GDM1 (cell line): ENCODE data around the gene OR2H2.

Experiments
- DNase-seq: peaks from one replicate; lab custom pipeline; 2025; lab: John Stamatoyannopoulos, UW

Gene OR2H2

DNA sequence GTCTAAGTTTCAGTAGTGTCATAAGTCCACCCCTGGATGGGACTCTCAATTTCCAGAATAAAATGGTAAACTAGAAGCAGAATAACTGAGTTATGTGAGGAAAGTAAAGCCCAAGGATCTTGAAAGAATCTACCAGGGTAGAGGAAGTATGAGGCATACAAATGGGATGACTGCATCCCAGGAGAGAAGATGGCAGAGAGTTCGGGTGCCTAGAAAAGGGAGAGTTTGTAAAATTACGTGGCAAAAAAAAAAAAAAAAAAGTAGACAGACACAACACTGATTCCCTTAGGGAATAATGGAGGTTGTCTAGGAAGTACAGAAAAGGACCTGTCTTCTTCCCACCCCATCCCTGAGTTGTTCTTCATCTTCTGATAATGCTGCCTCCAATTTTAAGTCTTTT lies 44.6 kb downstream of the OR2H2 start:
- no peak for DNase-seq

DNA sequence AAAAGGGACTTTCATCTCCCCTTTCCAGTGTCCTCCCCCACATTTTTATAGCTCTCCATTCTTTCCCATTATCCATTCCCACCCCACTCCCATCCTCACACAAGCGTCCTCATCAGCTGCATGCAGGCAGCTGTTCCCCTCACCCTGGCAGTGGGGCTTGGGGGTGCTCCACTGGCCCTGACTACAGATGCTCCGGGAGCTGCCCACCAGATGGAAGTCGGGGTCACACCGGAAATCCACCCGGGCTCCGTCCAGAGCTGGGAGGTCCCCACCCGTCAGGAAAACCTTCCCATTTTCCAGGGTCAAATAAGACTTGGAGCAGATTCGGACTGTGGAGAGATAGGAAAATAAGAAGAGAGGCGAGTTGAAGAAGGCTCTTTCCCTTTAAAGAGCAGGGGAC lies 45.4 kb downstream of the OR2H2 start:
- no peak for DNase-seq

DNA sequence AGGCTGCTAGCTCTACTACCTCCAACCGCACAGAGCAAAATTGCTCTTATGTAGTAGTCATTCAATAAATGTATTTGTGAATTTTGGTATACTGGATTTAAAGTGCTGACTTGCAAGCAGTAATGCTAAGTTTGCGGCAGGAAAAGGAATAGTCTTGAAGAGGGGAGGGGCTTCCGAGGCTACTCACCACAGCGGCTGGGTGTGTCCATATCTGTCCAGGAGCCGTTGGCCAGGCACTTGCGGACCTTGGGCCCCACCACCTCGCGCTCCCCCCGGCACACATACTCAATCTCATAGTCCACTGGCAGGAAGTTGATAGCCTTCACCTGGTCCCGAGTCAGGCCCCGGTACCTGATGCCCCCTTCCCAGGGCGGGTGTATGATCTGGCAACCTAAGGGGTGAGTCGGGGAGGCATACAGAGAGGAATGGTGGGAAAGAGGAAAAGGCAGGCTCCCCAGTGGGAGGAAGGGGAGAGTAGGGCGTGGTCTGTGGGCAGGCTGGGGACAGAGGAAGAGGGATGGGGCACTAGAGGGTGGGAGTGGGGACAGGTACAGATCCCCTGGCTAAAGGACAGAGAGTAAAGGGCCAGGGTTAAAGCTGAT lies 46.4 kb downstream of the OR2H2 start:
- DNase-seq = no peak

DNA sequence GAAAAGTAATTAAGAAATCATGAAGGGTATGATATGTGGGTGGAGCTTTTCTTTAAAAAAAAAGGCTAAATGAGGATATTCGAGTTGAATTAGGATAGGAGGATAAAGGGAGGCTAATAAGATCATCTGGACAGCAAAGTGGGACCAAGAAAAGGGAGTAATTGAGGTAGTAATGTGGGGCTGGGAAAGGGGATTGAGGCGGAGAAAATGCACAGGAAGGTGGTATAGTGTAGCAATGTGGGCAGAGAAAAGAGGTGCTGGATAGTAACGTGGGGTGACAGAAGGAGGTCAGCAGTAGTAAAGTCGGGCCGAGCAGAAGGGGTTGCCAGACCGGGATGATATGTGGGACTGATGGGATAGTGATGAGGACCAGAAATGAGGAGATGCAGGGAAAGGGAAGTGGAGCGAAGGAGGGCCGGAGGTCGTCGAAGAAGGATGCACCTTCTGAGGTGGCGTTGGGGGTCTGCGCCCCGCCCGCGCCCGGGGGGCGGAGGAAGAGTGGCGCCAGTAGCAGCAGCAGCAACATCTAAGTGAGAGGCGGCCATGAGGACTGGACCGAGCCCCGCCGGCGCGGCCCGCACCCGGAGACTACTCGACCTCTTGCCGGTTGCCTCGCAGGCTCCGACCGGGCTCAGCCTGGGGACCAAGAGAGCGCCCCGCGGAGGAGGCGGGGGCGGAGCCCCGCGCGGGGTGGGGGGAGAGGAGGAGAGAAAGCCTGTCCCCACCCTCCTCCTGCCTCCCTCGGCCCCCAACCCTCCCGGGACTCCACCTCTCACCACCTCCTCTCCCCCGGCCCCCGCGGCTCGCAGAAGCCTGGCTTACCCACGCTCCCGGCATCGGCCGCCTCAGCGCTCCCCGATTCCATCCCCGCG lies 47.2 kb downstream of the OR2H2 start:
- DNase-seq = peak; percentile 30

DNA sequence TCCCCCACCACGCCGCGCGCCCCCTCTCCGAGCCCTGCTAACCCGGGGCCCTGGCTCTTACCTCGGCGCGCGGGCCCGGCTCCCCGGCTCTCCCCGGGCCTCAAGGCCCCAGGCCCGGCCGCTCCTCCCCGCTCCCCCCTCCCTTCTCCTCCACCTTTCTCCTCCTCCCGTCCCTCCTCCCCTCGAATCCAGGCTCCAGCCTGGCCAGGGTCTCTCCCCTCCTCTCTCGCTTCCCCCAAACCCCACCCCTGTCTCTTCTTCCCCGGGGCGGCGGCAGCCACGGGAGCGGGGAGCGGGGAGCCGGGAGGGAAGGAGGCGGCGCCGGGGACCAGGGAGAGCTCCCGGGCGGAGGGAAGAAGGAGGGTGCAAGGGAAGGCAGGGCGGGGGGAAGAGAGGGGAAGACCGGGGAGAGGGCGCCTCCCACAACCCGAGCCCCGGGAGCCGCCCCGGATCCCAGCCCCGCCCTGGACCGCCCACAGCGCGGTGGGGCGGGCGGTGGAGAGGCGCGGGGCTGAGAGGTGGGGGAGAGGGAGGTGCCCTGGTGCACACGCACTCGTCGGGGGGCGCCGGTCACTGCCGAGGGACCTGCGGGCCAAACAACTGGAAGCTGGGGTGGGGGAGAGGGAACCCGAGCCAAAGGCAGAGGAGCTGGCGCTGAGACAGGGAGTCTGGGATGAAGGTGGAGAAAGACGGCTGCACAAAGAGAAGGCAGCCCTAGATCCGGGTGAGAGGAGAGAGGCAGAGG lies 48.0 kb downstream of the OR2H2 start, which contains the start of gene GABBR1:
TSS of gene GABBR1 (minus strand) at position 395 of the 745 bp plus-strand sequence. CDS start 798 bp downstream, outside the sequence.
- peak; percentile 56 for DNase-seq

DNA sequence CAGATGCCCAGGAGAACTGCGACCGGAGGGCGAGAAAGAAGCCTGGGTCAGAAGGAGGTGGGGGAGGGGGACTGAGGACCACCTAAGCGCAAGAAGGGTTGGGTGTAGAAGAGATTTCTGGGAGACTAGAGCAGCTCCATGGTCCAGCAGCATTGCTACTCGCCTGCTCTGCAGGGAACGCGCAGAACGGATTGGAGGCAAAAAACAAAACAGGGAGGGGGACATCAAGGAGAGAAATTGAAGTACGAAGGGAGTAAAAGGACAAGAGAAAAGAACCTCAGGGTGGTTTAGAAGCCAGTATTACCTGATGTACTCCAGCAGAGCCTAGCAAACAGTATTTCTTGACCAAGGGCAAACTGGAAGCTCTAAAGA lies 48.6 kb downstream of the OR2H2 start:
- no peak for DNase-seq

DNA sequence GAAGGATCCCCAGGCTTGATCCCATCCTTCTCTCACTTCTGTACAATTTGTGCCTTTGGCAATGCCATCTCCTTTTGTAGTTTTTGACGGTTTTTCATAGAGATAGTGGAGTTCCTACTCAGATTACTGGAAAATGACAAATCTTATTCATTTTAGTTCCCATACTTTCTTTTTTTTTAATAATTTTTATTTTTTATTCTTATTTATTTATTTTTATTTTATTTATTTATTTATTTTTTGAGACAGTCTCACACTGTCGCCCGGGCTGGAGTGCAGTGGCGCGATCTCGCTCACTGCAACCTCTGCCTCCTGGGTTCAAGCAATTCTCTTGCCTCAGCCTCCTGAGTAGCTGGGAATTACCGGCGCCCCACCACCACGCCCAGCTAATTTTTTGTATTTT lies 52.3 kb downstream of the OR2H2 start:
- no peak for DNase-seq
